Astrocyte (in vitro differentiated cells and primary cell): ENCODE results near the gene ZCCHC24. TPM values are rescaled to one million over a fixed set of nuclear protein-coding genes. Genes with fewer than 3 reads are reported as not detected.

Source experiments
- DNase-seq: peaks from one replicate; pipeline ENCODE4 v3.0.0-alpha.2; 2010; ENCODE audit warnings: low read depth
- FAIRE-seq: peaks from 2 replicates; lab custom pipeline; 2011; peaks lifted over from hg19 to GRCh38; lab: Jason Lieb, UNC
- H2AFZ ChIP-seq: 2 replicates; pipeline ENCODE4 v1.6.0; 2012; ENCODE audit warnings: low read depth, low read length, inconsistent platforms
- H3K27ac ChIP-seq: 2 replicates; pipeline ENCODE4 v1.5.1; 2011; ENCODE audit warnings: low read depth, low read length, inconsistent platforms
- H3K27me3 ChIP-seq: 2 replicates; pipeline ENCODE4 v1.6.0; 2011; ENCODE audit warnings: low read length, inconsistent platforms; ENCODE audit not compliant: insufficient read depth
- H3K36me3 ChIP-seq: 2 replicates; pipeline ENCODE4 v1.5.1; 2011; ENCODE audit warnings: low read length, inconsistent platforms; ENCODE audit not compliant: insufficient read depth
- H3K4me1 ChIP-seq: 2 replicates; pipeline ENCODE4 v1.5.1; 2011; ENCODE audit warnings: low read length, inconsistent platforms; ENCODE audit not compliant: insufficient read depth
- H3K4me2 ChIP-seq: 2 replicates; pipeline ENCODE4 v1.6.0; 2012; ENCODE audit warnings: low read length, inconsistent platforms
- H3K4me3 ChIP-seq: 2 replicates; pipeline ENCODE4 v1.5.1; 2011; ENCODE audit warnings: low read depth, mild to moderate bottlenecking, low read length, inconsistent platforms; ENCODE audit not compliant: insufficient read depth
- H3K79me2 ChIP-seq: 2 replicates; pipeline ENCODE4 v1.6.0; 2012; ENCODE audit warnings: mild to moderate bottlenecking, low read length, inconsistent platforms; ENCODE audit not compliant: insufficient read depth
- H3K9ac ChIP-seq: 2 replicates; pipeline ENCODE4 v1.6.0; 2012; ENCODE audit warnings: mild to moderate bottlenecking, low read length, inconsistent platforms
- H3K9me3 ChIP-seq: 2 replicates; pipeline ENCODE4 v1.5.1; 2012; ENCODE audit warnings: low read depth, mild to moderate bottlenecking, low read length, inconsistent platforms; ENCODE audit not compliant: insufficient read depth
- H4K20me1 ChIP-seq: 2 replicates; pipeline ENCODE4 v1.6.0; 2012; ENCODE audit warnings: low read length, inconsistent platforms; ENCODE audit not compliant: insufficient read depth
- H3K27ac Mint-ChIP-seq: one replicate; pipeline ENCODE4 v1.8.0; 2021; ENCODE audit warnings: mild to moderate bottlenecking, mixed read lengths; ENCODE audit not compliant: unreplicated experiment
- H3K27me3 Mint-ChIP-seq: one replicate; pipeline ENCODE4 v1.8.0; 2021; ENCODE audit warnings: low read depth, mixed read lengths; ENCODE audit not compliant: unreplicated experiment
- H3K36me3 Mint-ChIP-seq: one replicate; pipeline ENCODE4 v1.8.0; 2021; ENCODE audit warnings: low read depth, mixed read lengths; ENCODE audit not compliant: unreplicated experiment
- H3K4me1 Mint-ChIP-seq: one replicate; pipeline ENCODE4 v1.8.0; 2021; ENCODE audit warnings: low read depth, mixed read lengths; ENCODE audit not compliant: unreplicated experiment
- H3K4me3 Mint-ChIP-seq: one replicate; pipeline ENCODE4 v1.8.0; 2021; ENCODE audit warnings: mild to moderate bottlenecking, moderate library complexity, mixed read lengths; ENCODE audit not compliant: unreplicated experiment
- H3K9me3 Mint-ChIP-seq: one replicate; pipeline ENCODE4 v1.8.0; 2021; ENCODE audit warnings: mild to moderate bottlenecking, mixed read lengths; ENCODE audit not compliant: unreplicated experiment
- EZH2 ChIP-seq: IDR thresholded peaks from 2 replicates; pipeline ENCODE4 v1.6.1; 2012; ENCODE audit warnings: mild to moderate bottlenecking, low read length, inconsistent platforms; ENCODE audit not compliant: insufficient read depth
- total RNA-seq: library from RNA; stranded (reverse); gene quantifications from 2 replicates; pipeline ENCODE4 v1.2.1, GENCODE V29; 2021
- TF ChIP-seq, protein P1 (sequence below): IDR thresholded peaks from 2 replicates; pipeline ENCODE4 v1.5.1; 2011; ENCODE audit warnings: low read depth, mild to moderate bottlenecking, inconsistent platforms, low read length, moderate library complexity; ENCODE audit not compliant: insufficient read depth

ZCCHC24 gene
- total RNA-seq, 1 donor from 2014 or later, result 21.4 TPM

- TF ChIP-seq, protein P1, sequence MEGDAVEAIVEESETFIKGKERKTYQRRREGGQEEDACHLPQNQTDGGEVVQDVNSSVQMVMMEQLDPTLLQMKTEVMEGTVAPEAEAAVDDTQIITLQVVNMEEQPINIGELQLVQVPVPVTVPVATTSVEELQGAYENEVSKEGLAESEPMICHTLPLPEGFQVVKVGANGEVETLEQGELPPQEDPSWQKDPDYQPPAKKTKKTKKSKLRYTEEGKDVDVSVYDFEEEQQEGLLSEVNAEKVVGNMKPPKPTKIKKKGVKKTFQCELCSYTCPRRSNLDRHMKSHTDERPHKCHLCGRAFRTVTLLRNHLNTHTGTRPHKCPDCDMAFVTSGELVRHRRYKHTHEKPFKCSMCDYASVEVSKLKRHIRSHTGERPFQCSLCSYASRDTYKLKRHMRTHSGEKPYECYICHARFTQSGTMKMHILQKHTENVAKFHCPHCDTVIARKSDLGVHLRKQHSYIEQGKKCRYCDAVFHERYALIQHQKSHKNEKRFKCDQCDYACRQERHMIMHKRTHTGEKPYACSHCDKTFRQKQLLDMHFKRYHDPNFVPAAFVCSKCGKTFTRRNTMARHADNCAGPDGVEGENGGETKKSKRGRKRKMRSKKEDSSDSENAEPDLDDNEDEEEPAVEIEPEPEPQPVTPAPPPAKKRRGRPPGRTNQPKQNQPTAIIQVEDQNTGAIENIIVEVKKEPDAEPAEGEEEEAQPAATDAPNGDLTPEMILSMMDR, result no peak
- no peak for TF ChIP-seq EZH2
- H3K36me3 ChIP-seq, result peaks cover 5% of the 10 kb centered on the region
- H3K4me1 Mint-ChIP-seq, result peaks cover 10% of the 10 kb centered on the region
- H3K9me3 Mint-ChIP-seq, result no peaks in the 10 kb centered on the region
- no peak for FAIRE-seq
- peaks cover 42% of the 10 kb centered on the region for H4K20me1 ChIP-seq
- no peak for DNase-seq
- no peak overlapping the region for H3K4me3 ChIP-seq
- H3K4me2 ChIP-seq, result no peak overlapping the region
- H3K4me1 ChIP-seq, result peaks cover 18% of the 10 kb centered on the region
- no peaks in the 10 kb centered on the region for H3K27me3 ChIP-seq
- H3K4me3 Mint-ChIP-seq, result no peak overlapping the region
- H3K79me2 ChIP-seq, result peaks cover 8% of the 10 kb centered on the region
- H3K27ac ChIP-seq, result no peak overlapping the region
- no peak overlapping the region for H3K27ac Mint-ChIP-seq
- H3K36me3 Mint-ChIP-seq, result peaks cover 24% of the 10 kb centered on the region
- H2AFZ ChIP-seq, result no peak overlapping the region
- H3K27me3 Mint-ChIP-seq, result no peaks in the 10 kb centered on the region
- H3K9ac ChIP-seq, result no peak overlapping the region
- no peaks in the 10 kb centered on the region for H3K9me3 ChIP-seq
Measured at GRCh38 chr10:79425074-79425532, 20.3 kb downstream of the ZCCHC24 start.

DNA sequence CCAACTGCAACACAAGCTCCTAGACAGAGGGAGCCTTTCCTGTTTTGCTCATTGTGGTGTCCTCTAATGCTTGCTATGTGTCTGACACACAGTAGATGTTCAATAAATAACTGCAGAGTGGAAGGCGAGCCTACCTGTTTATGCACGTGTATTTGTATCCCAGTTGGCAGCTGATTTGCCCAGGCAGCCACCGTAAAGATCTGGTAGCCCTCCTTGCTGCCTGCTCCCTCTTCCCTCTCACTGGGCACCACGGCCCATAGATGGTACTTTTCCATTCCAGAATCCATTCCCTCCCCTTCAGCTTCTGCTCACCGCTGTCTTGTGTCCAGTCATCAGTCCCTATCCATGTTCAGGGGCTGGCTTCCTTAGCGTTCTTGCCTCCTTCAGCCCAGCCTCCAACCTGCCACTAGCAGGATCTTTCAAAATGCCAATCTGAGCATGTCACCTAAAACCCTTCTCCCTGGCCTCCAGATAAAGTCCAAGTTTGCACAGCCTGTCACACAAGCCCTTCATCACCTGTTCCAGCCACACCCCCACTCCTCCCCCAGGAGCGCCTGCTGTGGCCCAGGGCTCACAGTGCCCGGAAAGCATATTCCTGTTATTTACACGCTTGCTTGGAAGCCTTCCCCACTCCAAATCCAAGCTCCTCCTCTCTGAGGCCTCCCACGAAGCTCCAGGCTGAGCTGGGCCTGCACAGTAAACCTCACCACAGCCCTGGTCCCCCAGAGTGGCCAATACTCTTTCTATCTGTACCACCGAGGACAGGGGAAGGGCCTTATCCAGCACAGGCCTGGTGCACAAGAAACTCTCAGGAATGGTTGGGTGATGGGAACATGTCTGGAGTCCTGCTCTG, 21.0 kb downstream of the ZCCHC24 start:
- TF ChIP-seq, protein P1, result no peak
- no peak for TF ChIP-seq EZH2
- H3K36me3 Mint-ChIP-seq, result peaks cover 19% of the 10 kb centered on the region
- H3K27ac Mint-ChIP-seq, result peak overlapping the region; percentile 28
- H3K4me3 Mint-ChIP-seq, result no peak overlapping the region
- no peaks in the 10 kb centered on the region for H3K9me3 Mint-ChIP-seq
- no peak overlapping the region for H2AFZ ChIP-seq
- DNase-seq (no peak), FAIRE-seq (no peak)
- no peaks in the 10 kb centered on the region for H3K9me3 ChIP-seq
- peaks cover 10% of the 10 kb centered on the region for H3K4me1 Mint-ChIP-seq
- peaks cover 18% of the 10 kb centered on the region for H3K4me1 ChIP-seq
- H3K4me2 ChIP-seq, result no peak overlapping the region
- no peak overlapping the region for H3K27ac ChIP-seq
- H4K20me1 ChIP-seq, result peaks cover 44% of the 10 kb centered on the region
- peaks cover 8% of the 10 kb centered on the region for H3K79me2 ChIP-seq
- no peaks in the 10 kb centered on the region for H3K27me3 ChIP-seq
- H3K9ac ChIP-seq, result no peak overlapping the region
- H3K36me3 ChIP-seq, result peaks cover 7% of the 10 kb centered on the region
- no peaks in the 10 kb centered on the region for H3K27me3 Mint-ChIP-seq
- no peak overlapping the region for H3K4me3 ChIP-seq
